Progenitor cell of endocrine pancreas (in vitro differentiated cells): ENCODE measurements around the gene VIPR2. TPM values are rescaled to one million over a fixed set of nuclear protein-coding genes. Genes with fewer than 3 reads are reported as not detected.

ENCODE experiments used
- DNase-seq: peaks from one replicate; pipeline ENCODE4 v3.0.0; 2021; ENCODE audit warnings: low spot score; ENCODE audit not compliant: unreplicated experiment
- H3K27ac Mint-ChIP-seq: 2 replicates; pipeline ENCODE4 v1.8.0; 2021; ENCODE audit warnings: mild to moderate bottlenecking, moderate library complexity, mixed read lengths
- H3K27me3 Mint-ChIP-seq: 2 replicates; pipeline ENCODE4 v1.8.0; 2021; ENCODE audit warnings: mixed read lengths
- H3K36me3 Mint-ChIP-seq: 2 replicates; pipeline ENCODE4 v1.8.0; 2022; ENCODE audit warnings: mixed read lengths; ENCODE audit not compliant: insufficient read depth
- H3K4me1 Mint-ChIP-seq: 2 replicates; pipeline ENCODE4 v1.8.0; 2021; ENCODE audit warnings: low read depth, mixed read lengths
- H3K4me3 Mint-ChIP-seq: 2 replicates; pipeline ENCODE4 v1.8.0; 2021; ENCODE audit warnings: low read depth, mild to moderate bottlenecking, moderate library complexity, mixed read lengths
- H3K9me3 Mint-ChIP-seq: 2 replicates; pipeline ENCODE4 v1.8.0; 2021; ENCODE audit warnings: low read depth, mixed read lengths
- CTCF ChIP-seq: fragments of 200-600 bp; sonication (generic); IDR thresholded peaks from one replicate; pipeline ENCODE4 v1.5.0; 2021; ENCODE audit warnings: antibody characterized with exemption, mild to moderate bottlenecking; ENCODE audit not compliant: unreplicated experiment
- total RNA-seq: library from RNA; stranded (reverse); gene quantifications from 2 replicates; pipeline ENCODE4 v1.2.1, GENCODE V29; 2021

VIPR2 gene
- total RNA-seq, 1 donor from 2014 or later, result 0.36 TPM

GRCh38 chr7:159121068-159121467 lies 23.6 kb downstream of the VIPR2 start:
- H3K9me3 Mint-ChIP-seq, result no peaks in the 10 kb centered on the region
- no peaks in the 10 kb centered on the region for H3K4me1 Mint-ChIP-seq
- H3K27ac Mint-ChIP-seq, result no peak overlapping the region
- no peak for TF ChIP-seq CTCF
- H3K4me3 Mint-ChIP-seq, result no peak overlapping the region
- H3K36me3 Mint-ChIP-seq, result no peaks in the 10 kb centered on the region
- DNase-seq, result no peak
- H3K27me3 Mint-ChIP-seq, result peaks cover 32% of the 10 kb centered on the region

- H3K27ac Mint-ChIP-seq, result no peak overlapping the region
- no peaks in the 10 kb centered on the region for H3K36me3 Mint-ChIP-seq
- TF ChIP-seq CTCF, result no peak
- no peak for DNase-seq
- H3K4me3 Mint-ChIP-seq, result no peak overlapping the region
- H3K4me1 Mint-ChIP-seq, result peaks cover 2% of the 10 kb centered on the region
- H3K27me3 Mint-ChIP-seq, result peaks cover 34% of the 10 kb centered on the region
- no peaks in the 10 kb centered on the region for H3K9me3 Mint-ChIP-seq
Measured at GRCh38 chr7:159120540-159120919, 24.1 kb downstream of the VIPR2 start.

DNA sequence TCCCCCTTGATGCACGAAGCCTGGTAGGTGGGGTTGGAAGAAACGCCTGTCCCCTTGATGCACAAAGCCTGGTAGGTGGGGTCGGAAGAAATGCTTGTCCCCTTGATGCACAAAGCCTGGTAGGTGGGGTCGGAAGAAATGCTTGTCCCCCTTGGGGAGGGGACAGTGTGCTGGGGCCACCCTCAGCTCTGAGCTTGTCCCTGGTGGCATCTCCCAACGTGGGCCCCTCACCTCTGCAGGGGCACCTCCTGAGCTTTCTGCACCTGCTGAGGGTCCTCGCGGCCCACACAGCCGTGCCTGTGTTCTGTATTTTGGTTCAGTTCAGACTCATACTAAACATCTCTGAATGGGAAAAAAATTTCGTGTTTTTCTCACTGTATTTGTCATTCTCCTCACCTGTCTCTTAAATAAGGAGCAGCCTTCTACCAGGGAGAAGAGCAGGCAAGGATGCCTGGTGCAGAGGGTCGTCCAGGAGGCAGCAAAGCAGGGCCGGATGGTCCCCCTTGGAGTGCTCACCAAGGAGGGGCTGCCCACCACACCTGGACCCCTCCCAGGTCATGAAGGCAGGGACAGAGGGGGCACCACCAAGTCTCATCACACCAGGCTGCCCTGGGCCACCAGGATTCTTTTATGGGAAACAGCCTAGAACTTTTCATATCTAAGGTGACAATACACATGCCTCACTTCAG lies 24.7 kb downstream of the VIPR2 start:
- H3K36me3 Mint-ChIP-seq, result no peaks in the 10 kb centered on the region
- H3K27me3 Mint-ChIP-seq, result peaks cover 36% of the 10 kb centered on the region
- H3K27ac Mint-ChIP-seq, result no peak overlapping the region
- H3K4me1 Mint-ChIP-seq, result peaks cover 4% of the 10 kb centered on the region
- H3K9me3 Mint-ChIP-seq, result no peaks in the 10 kb centered on the region
- DNase-seq, result no peak
- H3K4me3 Mint-ChIP-seq, result no peak overlapping the region
- no peak for TF ChIP-seq CTCF

DNA sequence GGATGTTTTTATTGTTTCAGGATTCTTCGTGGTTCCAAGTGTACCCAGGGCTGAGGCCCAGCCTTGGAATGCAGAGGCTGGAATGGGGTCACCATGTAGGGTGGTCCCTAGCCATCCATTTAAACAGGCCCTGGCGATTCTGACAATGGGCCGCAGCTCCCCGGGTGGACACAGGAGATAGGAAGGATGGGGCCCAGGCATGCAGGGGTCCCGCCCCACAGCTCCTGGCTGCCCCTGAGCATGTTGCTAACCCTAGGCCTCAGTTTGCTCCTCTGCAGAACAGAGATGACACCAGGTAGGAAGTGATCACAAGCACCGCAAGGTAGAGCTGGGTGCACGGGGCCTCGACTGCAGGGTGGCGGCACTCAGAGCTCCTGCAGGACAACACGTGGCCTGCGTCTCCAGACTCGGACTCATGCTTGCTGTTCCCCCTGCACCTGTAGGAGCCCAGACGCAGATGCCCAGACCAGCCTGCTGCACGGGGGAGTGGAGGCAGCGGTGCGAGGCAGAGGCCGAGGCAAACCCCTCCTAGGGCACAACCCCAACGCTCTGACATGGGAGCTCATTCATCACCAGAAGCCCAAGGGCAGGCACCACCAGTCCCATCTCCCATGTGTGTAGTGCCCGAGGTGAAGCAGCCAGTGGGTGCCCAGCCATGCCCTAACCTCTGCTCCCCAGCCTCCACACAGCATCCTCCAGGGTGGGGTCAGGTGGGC lies 25.5 kb downstream of the VIPR2 start:
- peaks cover 5% of the 10 kb centered on the region for H3K4me1 Mint-ChIP-seq
- no peak for TF ChIP-seq CTCF
- peaks cover 32% of the 10 kb centered on the region for H3K27me3 Mint-ChIP-seq
- DNase-seq, result no peak
- no peak overlapping the region for H3K27ac Mint-ChIP-seq
- no peaks in the 10 kb centered on the region for H3K9me3 Mint-ChIP-seq
- no peaks in the 10 kb centered on the region for H3K36me3 Mint-ChIP-seq
- H3K4me3 Mint-ChIP-seq, result no peak overlapping the region

DNA sequence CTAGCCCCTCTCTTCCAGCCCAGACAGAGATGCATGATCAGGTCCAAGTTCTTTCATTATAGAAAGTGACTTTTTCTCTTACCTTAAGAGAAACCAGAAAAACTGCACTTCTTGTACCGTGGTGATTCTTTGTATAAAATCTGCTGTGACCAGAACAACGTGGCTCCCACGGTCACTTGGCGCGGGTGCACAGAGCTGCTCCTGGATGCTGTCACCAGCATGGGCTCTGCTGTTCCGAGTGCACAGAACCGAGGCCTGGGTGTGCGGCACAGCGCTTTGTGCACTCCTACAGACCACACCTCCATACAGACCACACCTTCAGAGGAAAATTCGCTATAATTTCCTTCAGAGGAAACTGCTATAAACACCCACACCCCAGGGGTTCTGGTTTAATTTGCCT lies 26.0 kb downstream of the VIPR2 start:
- no peak overlapping the region for H3K4me3 Mint-ChIP-seq
- no peaks in the 10 kb centered on the region for H3K36me3 Mint-ChIP-seq
- H3K4me1 Mint-ChIP-seq, result peaks cover 9% of the 10 kb centered on the region
- DNase-seq, result no peak
- H3K27me3 Mint-ChIP-seq, result peaks cover 36% of the 10 kb centered on the region
- no peak overlapping the region for H3K27ac Mint-ChIP-seq
- no peaks in the 10 kb centered on the region for H3K9me3 Mint-ChIP-seq
- no peak for TF ChIP-seq CTCF
